Hematopoietic multipotent progenitor cell treated with erythropoietin and hydrocortisone succinate and interleukin-3 and kit ligand, for 6 days (in vitro differentiated cells): ENCODE measurements around the gene ATRNL1.
"Not testable (repeated sequence)": the region's sequence is repeated elsewhere in the genome, so short reads cannot be mapped to it uniquely, and the experiment has no call there.

Source experiments
- DNase-seq: peaks from one replicate; pipeline ENCODE4 v3.0.0-alpha.2; 2015

ATRNL1 gene

DNA sequence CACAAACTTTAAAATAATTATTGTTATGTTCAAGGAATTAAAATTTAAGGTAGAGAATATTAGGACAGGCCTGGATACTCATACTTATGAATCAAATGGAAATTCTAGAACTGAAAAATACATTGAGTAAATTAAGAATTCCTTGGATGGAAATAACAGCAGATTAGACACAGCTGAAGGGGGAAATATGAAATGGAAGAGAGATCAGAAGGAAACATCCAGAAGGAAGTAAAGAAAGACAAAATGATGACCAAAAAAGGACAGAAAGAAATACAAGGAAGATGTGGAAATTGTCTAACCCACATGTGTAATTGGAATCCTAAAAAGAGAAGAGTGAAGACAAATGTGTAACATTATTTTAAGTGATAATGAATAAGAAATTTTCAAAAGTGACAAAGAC, 128.9 kb downstream of the ATRNL1 start:
- DNase-seq: no peak

DNA sequence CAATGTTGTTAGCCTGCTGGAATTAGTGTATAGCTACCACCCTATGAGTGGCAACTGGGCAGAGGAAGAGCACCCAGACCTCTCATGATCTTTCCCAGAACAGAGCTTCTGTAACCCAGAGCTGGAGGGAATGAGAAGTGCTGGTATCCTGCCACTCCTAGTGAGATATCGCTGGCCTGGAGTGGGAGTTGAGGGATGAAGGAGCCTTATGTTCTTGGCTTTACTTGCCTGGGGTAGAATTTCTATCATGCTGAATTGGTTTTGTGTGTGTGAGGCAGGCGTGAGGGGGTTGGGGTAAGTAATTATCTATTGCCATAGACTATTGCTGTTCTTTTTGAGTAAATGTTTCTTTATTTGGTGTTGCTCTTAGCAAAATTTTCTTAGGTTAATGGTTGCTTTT, 146.6 kb downstream of the ATRNL1 start:
- no peak for DNase-seq

DNA sequence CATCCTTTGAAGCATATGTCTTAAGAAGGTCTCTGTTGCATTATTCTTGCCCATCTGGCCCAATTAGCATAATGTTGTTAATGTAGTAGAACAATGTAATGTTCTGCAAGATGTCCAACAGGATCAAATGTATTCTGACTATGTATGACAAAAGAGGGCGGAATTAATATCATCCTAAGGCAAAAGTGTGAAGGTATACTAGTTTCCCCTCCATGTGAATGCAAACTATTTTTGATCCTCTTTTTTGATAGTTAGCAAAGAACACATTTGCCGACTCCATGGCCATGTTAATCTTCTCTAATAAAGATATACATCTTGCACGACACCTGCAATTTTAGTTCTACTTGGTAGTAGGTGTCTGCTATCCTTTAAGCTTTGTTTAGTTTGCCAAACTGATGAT, 157.6 kb downstream of the ATRNL1 start:
- DNase-seq: no peak

DNA sequence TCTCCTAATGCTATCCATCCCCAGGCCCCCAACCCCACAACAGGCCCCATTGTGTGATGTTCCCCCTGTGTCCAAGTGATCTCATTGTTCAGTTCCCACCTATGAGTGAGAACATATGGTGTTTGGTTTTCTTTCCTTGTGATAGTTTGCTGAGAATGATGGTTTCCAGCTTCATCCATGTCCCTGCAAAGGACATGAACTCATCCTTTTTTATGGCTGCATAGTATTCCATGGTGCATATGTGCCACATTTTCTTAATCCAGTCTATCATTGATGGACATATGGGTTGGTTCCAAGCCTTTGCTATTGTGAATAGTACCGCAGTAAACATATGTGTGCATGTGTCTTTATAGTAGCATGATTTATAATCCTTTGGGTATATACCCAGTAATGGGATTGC, 160.6 kb downstream of the ATRNL1 start:
- DNase-seq: not testable (repeated sequence)

DNA sequence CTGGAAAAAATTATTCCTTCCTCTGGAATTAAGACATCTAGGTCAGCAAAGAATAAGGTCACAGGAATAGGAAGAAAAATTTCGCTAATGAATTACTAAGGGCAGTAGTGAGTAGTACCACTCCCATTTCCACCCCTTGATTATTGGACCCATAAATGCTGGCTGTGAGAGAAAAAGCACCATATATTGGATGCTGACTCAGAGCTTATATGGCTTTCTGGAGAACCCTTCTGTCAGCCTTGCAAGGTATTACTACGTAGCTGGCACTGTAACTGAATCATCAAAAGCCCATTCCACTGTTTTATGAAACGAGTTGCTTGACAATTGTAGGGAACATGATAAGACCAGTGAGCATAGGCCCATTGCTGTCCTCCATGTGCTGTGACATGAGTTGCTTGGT, 179.3 kb downstream of the ATRNL1 start:
- no peak for DNase-seq

DNA sequence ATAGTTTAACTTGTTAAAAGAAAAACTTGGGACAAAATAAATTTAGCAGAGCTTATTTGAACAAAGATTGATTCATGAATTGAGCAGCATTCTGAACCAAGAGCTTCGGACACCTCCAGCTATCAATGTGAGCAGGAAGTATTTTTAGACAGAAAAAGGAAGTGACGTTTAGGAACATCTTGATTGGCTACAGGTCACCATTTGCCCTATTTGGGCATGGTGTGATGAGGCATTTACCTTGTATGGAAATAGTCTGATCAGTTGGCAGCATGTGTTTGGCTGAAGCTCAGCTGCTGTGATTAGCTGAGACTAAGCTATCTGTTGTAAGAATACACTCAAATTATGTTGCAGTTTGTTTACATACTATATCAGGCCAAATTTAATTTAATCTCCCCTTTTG, 185.1 kb downstream of the ATRNL1 start:
- DNase-seq: no peak

DNA sequence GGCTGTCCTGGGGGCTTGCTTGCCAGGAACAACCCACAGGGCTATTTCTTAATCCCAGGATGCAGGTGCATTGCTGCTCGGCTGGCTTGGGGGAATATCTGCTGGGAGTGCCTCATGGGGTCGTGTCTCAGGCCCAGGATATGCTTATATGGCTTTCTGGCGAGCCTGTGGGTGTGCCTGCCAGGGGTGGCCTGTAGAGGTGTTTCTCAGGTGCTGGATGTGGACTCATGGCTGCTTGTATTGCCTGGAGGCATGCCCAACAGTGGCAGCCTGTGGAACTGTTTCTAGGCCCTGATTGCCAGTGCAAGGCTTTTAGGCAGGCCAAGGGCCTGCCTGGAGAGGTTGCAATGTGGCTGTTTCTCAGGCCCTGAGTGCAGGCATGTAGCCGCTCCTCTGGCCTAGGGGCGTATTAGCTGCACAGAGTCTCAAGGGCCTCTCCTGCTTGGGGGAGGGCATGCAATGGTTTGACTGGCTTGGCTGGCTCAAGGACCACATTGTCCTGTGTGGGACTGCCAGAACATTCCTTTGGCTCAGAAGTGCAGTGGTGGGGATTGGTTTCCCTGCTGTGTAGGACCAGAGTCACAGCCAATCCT, 202.1 kb downstream of the ATRNL1 start:
- DNase-seq: no peak

DNA sequence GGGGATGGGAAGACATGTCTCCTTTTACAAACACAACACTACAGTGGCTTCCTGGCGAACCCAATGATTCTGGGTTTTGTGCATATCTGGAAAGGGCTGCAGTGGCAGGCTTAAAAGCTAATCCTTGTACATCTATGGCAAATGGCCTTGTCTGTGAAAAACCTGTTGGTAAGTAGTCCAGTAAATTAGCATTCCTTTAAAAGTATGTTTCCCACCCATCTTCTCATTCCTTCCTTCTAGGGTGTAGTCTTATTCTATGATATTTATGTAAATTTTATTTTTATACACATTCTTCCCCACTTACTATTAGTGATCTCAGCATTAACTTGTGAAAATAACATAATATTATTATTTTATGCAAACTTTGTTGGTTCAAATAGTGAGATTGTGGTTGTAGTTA, 206.9 kb downstream of the ATRNL1 start:
- no peak for DNase-seq

DNA sequence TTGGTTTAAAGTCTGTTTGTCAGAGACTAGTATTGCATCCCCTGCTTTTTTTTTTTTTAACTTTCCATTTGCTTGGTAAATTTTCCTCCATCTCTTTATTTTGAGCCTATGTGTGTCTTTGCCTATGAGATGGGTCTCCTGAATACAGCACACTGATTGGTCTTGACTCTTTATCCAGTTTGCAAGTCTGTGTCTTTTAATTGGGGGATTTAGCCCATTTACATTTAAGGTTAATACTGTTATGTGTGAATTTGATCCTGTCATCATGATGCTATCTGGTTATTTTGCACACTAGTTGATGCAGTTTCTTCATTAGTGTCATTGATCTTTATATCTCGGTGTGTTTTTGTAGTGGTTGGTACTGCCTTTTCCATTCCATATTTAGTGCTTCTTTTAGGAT, 226.5 kb downstream of the ATRNL1 start:
- not testable (repeated sequence) for DNase-seq

DNA sequence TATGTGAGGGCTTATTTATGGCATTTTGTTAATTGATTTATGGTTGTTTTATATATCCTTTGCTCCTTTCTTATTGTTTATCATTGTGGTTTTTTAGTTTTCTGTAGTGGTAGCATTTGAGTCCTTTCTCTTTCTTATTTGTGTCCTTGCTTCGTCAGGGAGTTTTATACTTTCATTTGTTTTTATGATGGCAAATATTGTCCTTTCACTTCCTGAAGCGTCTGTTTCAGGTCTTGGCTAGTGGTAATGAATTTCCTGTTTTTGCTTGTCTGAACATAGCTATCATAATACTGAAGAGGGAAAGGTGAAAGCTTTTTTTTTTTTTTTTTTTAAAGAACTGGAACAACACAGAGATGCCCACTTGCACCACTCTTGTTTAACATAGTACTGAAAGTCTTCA, 228.2 kb downstream of the ATRNL1 start:
- no peak for DNase-seq

DNA sequence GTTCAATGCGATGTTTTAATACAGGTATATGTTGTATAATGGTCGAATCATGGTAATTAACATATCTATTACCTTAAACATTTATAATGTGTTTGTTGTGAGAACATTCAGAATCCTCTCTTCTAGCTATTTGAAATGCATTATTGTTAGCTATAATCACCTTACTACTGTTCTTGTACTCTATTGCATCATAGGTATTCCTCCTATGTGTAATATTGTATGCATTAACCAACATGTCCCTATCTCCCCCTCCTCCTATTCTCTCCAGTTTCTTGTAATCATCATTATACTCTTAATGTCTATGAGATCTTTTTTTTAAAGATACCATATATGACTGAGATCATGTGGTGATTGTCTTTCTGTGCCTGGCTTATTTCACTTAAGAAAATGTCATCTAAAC, 235.2 kb downstream of the ATRNL1 start:
- DNase-seq: no peak

DNA sequence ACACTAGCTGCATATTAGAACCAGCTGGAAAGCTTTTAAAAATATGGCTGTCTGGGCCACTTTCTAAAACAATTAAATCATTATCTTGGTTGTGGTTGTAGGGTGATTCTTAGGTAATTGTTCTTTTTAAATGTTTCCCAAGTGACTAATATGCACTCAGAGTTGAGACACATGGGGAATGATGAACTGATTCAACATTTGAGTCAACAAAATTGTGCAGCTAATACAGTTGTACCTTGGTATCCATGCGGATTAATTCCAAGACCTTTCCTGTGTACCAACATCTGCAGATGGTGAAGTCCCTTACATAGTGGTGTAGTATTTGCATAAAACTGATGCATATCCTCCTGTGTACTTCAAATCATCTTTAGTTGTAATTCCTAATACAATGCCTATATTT, 242.2 kb downstream of the ATRNL1 start:
- no peak for DNase-seq

DNA sequence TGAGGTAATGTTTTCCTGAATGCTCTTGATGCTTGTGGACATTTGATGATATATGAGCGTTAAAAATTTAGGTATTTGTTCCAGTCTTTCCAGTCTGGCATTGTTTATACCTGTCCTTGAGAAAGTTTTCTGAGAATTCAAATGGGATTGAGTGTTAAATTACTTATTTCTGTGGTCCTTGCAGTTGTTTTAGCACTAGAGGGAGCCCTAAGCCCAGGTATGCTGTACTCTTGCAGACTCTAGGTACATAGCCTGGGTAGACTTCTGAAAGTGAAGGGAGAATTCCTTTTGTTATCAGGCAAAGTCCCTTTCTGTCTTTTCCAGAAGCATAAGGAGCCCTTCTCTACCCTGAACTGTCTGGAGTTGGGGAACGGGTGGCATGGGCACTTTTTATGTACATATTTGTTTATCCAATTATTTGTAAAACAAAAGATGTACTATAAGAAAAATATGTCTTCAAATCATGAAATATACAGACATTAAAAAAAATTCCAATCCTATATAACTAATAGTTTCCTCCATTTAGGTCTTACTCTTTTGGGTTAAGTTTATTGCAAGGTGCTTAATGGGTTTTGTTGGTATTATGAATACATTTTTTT, 262.1 kb downstream of the ATRNL1 start:
- DNase-seq: peak; percentile 73

DNA sequence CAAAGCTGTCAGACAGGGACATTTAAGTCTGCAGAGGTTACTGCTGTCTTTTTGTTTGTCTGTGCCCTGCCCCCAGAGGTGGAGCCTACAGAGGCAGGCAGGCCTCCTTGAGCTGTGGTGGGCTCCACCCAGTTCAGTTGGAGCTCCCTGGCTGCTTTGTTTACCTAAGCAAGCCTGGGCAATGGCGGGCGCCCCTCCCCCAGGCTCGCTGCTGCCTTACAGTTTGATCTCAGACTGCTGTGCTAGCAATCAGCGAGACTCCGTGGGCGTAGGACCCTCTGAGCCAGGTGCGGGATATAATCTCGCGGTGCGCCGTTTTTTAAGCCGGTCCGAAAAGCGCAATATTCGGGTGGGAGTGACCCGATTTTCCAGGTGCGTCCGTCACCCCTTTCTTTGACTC, 274.8 kb downstream of the ATRNL1 start:
- DNase-seq: not testable (repeated sequence)

DNA sequence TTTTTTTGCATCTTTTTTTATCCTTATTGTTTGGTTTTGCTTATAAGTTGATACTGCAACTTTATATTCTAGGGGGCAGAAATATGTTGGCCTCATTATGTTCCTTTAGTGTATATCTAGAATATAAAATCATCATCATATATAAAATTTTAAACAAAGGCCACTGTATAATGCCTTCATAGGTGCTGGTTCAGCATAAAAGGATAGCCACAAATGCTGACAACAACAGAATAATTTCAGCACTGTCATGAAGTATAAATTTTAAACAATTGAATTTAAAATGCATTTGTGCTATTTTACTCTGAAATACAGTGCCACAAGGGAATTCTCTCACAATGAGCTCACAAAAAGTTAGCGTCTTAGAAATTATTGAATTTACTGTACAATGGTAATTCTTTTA, 285.9 kb downstream of the ATRNL1 start:
- DNase-seq: no peak

DNA sequence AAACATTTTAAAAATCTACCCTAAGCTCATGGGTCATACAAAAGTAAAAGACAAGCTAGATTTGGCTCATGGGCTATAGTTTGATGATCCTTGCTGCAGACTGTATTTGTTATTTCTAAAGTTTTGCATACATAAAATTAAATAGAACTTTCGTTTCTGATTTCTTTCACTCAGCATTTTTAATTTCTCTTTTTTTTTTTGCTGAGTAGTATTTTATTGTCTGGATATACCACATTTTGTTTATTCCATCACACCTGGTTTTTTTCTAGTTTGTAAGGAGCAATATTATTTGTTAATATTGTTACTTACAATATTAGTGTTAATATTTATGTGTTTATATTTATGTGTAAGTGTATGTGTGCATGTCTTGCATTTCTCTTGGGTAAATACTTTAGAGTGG, 291.5 kb downstream of the ATRNL1 start:
- no peak for DNase-seq

DNA sequence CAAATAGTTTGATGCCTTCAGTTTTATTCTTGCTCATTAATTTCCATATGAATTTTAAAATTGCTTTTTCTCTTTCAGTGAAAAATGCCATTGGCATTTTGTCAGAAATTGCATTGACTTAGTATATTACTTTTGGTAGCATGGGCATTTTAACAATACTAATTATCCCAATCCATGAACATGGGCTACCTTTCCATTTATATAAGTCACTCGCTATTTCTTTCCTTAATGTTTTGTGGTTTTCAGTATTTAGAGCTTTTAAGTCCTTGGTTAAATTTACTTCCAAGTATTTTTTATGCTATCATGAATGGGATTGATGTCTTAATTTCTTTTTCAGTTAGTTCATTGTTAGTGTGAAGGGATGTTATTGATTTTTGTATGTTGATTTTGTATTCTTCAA, 297.4 kb downstream of the ATRNL1 start:
- DNase-seq: no peak

DNA sequence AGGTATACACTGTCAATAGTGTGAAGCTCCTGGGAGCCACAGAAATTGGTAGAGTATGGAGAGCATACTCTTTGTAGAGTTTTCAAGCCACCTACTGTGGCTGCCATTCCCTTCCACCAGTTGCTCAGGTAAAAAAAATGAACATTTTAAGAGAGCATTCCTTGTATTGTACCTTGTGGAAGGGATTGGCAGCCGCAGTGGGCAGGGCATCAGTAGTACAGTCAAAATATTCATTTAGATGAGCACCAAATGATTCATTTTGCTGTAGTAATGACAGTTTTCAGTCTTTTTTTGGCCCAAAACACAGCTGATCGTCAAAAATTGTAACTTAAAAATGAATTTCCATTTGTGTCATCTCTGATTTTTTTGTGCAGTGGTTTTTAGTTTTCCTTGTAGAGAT, 304.9 kb downstream of the ATRNL1 start:
- no peak for DNase-seq

DNA sequence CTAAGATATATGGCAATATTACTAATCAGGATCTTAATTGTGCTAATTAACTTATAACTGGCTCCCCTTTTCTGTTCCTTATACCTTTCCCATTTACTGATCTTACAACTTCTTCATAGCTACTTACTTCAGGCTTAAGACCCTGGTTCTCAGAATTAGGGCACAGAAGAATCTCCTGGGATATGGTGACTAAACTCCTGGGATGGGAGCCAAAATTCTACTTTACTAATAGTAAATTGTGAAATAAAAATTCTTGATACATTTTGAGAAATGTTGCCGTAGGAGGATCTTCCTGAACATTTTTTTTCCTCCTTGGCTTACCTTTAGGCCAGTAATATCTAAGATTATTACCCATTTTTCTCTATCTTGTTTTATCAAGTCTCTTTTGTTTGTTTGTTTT, 309.5 kb downstream of the ATRNL1 start:
- no peak for DNase-seq

DNA sequence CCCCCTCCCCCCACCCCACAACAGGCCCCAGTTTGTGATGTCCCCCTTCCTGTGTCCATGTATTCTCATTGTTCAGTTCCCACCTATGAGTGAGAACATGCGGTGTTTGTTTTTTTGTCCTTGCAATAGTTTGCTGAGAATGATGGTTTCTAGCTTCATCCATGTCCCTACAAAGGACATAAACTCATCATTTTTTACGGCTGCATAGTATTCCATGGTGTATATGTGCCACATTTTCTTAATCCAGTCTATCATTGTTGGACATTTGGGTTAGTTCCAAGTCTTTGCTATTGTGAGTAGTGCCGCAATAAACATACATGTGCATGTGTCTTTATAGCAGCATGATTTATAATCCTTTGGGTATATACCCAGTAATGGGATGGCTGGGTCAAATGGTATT, 312.7 kb downstream of the ATRNL1 start:
- not testable (repeated sequence) for DNase-seq

DNA sequence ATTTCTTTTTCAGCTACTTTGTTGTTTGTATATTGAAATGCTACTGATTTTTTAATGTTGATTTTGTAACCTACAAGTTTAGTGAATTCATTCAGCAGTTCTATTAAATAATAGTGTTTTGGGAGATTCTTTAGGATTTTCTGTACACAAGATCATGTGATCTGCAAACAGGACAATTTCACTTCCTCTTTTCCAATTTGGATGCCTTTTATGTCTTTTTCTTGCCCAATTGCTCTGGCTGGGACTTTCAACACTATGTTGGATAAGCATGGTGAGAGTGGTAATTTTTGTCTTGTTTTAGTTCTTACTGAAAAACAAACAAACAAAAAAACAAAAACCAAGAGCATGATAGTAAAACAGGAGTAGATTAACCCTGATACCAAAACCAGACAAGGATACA, 316.2 kb downstream of the ATRNL1 start:
- no peak for DNase-seq

DNA sequence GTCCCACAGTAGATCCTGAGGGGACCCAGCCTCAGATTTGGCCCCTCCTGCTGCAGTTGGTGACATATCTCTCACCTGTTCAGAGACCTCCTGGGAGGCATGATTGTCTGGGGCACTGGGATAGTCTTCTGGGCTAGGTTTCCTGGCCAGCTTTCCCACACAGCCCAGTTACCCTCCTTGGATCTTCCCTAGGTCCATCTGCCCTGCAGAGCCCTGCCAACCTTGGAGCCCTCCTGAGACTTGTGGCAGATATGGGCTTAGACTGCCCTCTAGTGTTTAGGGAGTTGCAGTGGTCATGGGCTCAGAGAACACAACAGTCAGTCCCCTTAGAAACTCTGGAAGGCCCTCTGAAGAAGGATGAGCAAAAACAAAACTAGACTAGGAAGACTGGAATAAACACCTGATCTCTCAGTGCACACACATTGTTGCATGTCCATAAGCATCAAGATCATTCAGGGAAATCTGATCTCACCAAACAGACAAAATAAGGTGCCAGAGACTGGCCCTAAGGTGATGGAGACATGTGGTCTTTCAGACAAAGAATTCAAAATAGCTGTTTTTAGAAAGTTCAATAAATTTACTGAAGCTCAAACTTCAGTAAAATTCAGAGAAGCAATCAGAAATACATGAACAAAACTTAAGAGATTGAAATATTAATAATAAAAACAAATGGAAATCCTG, 324.6 kb downstream of the ATRNL1 start:
- DNase-seq: peak; percentile 78

DNA sequence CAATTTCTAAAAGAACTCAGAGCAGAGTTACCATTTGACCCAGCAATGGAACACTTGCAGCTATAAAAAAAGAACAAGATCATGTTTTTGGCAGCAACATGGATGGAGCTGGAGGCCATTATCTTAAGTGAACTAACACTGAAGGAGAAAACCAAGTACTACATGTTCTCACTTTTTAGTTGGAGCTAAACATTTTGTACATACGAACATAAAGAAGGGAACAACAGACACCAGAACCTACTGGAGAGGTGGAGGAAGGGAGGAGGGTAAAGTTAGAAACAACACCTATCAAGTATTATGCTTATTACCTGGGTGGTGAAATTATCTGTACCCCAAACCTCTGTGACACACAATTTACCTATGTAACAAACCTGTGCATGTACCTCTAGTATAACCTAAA, 329.5 kb downstream of the ATRNL1 start:
- no peak for DNase-seq

DNA sequence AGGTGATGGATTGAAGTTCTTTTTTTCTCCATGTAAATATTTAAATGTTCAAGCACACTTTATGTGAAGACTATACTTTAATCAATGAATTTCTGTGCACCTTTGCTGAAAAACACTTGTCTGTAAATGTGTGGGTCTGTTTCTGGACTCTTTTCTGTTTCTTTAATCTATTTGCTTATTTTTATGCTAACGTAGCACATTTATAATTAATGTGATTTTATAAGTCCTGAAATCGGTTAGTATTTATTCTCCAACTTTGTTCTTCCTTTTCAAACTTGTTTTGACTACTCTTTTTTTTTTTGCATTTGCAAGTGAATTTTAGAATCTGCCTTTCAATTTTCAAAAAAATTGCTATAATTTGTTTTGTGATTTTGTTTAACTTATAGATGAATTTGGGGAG, 334.4 kb downstream of the ATRNL1 start:
- DNase-seq: no peak
